GM12873 (cell line): ENCODE results near the gene DDX41.

Experiments
- CTCF ChIP-seq: IDR thresholded peaks from 2 replicates; pipeline ENCODE4 v1.5.1; 2012; ENCODE audit warnings: low read depth, mild to moderate bottlenecking, moderate library complexity, low read length, control low read depth; ENCODE audit not compliant: insufficient read depth; ENCODE audit errors: missing control alignments

DDX41 gene

GRCh38 chr5:177516601-177517568 is at the start of gene DDX41:
Gene DDX41, minus strand, starts transcription at chr5:177516961. Its CDS starts 16 bp downstream, at chr5:177516945.
- TF ChIP-seq CTCF: peak; percentile 7

- no peak for TF ChIP-seq CTCF
Observed at GRCh38 chr5:177565046-177565445, 48.3 kb upstream of the DDX41 start.

- no peak for TF ChIP-seq CTCF
Observed at GRCh38 chr5:177557796-177558195, 41.0 kb upstream of the DDX41 start.

GRCh38 chr5:177557041-177557647 is 40.4 kb upstream of the DDX41 start:
- no peak for TF ChIP-seq CTCF

- no peak for TF ChIP-seq CTCF
Observed at GRCh38 chr5:177555665-177556064, 38.9 kb upstream of the DDX41 start.

GRCh38 chr5:177555228-177555627 is 38.5 kb upstream of the DDX41 start:
- TF ChIP-seq CTCF: no peak

- peak; percentile 35 for TF ChIP-seq CTCF
Observed at GRCh38 chr5:177554474-177555111, 37.8 kb upstream of the DDX41 start, which contains the start of gene FAM193B. Gene FAM193B, minus strand, starts transcription at chr5:177554563. Its CDS starts 105 bp downstream, at chr5:177554458.
